Skin of body (tissue), 2 donors: Measurements from ENCODE around the gene EHF. TPM values are rescaled to one million over a fixed set of nuclear protein-coding genes. Genes with fewer than 3 reads are reported as not detected.
"Not testable (repeated sequence)": the region's sequence is repeated elsewhere in the genome, so short reads cannot be mapped to it uniquely, and the experiment has no call there.

Experiments
- DNase-seq: peaks from one replicate; lab custom pipeline; 2025; lab: John Stamatoyannopoulos, UW
- total RNA-seq: library from RNA; depleted of rRNA; stranded (reverse); fragments of >200 nt; gene quantifications from one replicate; pipeline ENCODE4 v1.2.3, GENCODE V29; 2014

The EHF gene
- total RNA-seq, 1 donor from 2014 or later: 25.9 TPM

DNA sequence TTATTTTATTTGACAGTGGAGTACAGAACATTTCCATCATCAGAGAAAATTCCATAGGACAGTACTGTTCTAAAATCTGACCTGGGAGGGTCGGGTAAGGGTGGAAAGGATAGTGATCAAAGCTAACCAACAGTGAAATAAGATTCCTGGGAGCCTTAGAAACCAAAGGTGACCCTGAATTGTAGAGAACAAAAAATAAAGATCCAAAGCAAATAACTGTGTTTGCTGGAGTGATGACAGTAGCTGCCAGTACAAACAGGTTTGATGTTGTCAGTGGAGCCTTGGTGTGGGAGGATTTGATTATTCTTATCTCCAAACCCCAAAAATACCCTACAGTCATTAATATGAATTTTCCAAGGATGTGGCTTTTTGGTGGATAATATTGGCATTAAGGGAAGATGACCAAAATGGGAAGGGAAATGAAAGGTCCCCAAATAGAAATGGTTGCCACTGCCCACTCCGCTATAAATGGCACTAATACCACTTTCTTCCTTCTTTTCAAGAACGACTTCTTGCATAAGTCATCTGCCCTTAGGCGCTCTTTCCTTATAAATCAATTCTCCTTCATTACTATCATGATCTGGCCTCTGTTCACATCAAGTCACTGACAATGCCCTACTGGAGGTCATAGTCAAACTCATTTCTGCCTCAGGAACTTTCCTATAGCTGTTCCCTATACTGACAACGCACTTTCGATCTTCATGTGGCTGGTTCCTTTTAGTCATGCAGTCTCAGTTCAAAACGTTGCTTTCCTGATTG, 44.4 kb downstream of the EHF start:
- no peak for DNase-seq

DNA sequence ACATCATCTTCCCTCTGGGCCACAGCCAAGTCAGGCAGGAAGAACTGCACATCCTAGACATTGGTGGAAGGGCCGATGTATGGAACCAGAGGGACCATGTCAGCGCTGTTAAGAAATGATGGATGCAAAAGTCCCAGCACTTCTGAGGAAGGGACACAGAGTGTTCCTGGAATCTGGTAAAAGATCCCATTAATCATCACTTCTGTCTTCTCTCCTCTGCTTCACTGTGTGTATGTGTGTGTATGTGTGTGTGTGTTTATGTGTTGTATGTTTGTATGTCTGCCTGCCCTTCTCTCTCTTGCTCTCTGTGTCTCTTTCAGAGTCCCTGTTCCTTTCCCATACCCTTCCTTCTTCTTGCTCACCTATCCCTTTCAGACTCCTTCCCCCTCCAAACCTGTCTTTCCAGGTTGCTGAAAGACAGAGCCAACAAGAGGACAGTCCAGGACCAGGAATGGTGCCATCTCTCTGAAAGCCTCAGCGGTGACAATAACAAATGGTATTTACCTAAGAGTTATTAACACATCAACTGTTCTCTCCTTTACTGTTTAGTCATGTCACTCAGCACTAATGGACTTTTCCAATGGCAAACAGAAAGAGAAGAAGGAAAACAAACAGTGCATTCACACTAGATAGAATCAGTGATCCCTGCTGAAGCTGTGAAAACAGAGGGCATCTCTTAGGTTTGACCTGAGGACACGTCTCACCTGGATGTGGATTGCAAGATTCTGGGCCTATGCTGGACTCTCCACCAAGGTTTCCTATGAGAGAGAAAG, 47.1 kb downstream of the EHF start:
- no peak for DNase-seq

DNA sequence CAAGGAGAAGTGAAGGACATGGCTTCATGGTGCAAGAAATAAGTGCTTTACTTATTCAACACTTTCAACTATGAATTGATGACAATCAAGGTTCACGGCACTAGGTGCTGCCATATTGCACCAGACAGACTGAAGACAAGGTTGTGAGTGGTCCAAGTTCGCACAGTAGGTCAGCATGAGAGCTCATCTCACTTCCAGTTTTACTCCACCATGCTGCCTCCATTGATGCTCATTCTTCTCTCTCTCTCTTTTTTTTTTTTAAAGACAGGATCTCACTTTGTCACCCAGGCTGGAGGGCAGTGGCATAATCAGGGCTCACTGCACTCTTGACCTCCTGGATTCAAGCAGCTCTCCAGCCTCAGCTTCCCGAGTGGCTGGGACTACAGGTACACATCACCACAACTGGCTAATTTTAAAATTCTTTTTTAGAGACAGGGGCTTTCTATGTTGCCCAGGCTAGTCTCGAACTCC, 47.7 kb downstream of the EHF start:
- DNase-seq: no peak

DNA sequence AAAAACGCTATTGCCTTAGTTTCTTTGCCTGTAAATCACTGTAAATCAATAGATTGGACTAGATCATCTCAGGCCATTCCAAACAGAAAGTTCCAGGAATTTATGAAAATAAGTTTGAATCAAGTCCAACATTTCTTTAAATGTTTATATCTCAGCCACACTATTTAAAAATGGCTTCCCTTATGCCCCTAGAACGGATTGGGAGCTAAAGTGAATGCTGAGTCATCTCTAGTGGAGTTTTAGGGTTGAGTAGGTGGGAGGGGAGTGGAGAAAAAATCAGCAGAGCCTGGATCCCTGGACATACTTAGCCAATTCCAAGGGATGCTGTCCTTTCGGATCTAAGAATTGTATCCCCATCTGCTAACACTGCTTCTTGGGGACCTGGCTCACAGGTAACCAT, 48.6 kb downstream of the EHF start:
- DNase-seq: no peak

DNA sequence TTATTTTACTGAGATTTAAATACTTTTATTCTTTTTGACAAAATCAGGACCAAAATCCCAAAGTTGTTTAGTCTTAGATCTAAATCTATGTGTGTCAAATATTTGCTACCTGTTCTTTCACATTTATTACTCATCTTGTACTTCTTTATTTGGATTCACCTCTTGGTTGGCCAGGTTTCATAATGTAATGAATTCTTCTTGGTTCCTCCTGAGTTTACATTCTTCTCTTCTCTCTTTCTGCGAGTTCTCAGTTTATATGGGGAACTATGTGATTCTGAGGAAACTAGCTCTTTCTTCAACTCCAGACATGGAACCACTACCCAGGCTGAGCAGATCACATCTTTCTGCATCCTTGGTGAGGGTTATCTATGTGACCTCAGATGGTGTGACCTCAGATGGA, 50.2 kb downstream of the EHF start:
- no peak for DNase-seq

DNA sequence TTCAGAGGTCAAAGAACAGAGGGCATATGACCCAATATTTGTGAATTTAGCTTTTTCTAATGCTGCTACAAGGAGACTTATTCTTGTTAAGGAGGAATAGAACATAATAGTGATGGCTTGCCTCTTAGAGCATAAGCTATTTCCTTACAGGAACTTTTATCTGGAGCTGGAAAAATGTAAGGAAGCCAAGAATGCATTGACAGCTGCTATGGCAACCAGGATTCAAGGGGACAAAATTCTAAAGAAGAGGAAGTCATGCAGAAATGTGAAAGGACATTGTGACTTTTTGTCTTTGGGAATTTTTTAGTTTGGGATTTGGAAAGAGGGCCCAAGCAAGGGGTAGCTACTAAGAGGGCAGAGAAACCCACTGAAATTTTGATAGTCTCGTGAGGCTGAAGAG, 51.1 kb downstream of the EHF start:
- DNase-seq: no peak

DNA sequence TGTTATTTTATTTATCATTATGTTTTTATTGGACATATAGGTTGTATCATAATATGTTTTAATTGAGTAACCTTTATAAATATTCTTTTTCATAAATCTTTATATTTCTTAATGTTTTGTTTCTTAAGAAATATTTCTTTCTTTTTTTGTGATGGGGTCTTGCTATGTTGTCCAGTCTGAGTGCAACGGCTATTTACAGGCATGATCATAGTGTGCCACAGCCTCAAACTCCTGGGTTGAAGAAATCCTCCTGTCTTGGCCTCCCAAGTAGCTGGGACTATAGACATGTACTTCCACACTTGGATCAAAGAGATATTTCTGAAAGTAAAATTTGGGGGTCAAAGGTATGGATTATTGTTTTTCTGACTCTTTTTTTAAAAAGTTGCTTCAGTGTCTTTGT, 53.1 kb downstream of the EHF start:
- DNase-seq: no peak

DNA sequence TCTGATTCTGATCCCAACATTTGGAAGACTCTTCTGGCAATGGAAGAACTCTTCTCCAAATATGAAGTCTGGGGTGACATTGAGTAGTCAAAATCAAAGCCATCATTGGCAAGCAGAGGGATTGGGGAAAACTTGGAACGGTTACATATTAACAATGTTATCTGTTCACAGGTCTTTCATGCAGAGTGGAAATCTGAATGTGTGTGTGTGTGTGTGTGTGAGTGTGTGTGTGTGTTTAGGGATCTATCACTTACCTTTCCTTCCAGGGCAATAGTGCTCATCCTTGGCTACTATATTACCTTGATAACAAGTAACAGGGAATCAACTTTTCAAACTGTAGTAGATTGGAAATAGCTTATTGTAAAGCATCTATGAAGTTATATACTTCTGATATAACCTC, 55.3 kb downstream of the EHF start:
- no peak for DNase-seq

DNA sequence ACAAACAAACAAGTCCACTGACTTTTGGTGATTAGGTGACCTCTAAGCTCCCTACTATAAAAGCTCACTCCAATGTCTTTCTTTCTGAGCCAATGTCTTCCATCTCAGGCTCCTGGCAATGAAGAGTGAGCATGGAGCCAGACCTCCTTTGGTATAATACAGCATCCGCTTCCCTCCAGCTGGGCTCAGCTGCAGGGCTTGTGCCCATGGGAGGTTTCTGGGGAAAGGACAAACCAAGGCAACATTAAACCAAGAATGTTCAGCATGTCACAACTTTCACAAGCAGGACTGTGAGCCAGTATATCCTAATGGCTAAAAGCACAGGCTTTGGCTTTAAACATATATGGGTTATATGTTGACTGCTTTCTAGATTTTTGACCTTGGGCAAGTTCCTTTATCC, 58.8 kb downstream of the EHF start:
- no peak for DNase-seq

DNA sequence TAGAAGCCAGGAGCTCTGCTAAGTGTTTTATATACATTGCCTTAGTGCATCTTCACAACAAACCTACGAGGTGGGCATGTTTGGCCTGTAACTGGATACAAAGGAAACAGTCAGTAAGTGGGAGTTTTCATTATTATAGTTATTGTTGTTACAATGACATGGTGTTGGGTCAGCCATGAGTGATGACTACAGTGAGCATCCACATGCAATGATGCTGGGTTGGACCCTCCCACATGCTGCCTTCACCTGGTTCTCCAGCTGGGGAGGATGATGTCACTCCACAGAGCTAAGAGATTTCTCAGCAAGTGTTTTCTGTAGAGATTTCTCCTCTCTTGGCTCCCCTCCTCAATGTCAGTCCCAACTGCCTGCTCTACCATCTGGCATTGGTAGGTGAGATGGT, 59.3 kb downstream of the EHF start:
- DNase-seq: no peak

DNA sequence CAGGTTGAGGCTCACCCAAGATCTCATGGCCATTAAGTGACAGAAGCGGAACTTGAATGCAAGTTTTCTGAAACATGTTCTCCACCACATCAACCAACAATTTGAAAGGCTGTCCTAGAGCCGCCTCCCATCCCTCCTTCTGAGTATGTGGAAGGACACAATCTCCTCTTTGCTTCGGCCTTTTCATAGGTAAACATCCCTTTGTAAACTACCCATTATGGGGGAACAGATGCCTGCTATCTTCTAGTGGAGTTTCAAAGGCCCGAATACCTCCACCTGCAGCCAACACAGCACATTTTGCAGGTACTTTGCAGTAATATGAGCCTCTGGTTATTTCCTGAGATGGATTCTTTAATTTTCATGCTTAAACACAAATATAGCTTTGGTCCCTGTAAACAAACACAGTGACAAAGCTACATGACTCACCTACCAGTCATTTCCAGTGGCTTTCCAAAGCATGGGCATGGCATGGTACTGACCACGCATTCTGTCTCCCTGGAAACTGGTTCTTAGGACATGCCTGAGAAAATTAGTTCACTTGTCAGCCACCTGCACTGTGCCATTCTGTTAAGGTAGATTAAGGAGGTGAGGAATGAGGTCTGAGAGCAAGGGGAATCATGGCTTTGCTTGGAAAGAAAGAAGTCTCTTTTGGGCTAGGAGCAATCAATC, 60.2 kb downstream of the EHF start:
- no peak for DNase-seq

DNA sequence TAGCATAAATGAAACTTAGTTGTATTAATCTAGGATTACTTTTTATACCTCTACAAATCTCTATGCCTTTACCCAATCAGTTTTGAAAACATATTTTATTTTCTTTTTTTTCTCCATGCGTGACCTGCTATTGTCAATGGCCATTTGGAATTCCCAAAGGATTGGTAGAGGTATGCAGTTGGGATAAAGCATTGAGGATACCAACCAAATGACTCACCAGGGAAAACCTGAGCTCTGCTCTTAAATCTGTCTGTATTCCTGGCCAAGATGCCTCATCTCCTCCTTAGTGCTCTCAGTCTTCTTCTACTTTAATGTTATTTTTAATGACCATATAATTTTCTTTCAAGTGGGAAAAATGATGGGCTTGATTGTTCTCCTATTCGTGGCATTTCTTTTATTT, 61.9 kb downstream of the EHF start:
- no peak for DNase-seq

DNA sequence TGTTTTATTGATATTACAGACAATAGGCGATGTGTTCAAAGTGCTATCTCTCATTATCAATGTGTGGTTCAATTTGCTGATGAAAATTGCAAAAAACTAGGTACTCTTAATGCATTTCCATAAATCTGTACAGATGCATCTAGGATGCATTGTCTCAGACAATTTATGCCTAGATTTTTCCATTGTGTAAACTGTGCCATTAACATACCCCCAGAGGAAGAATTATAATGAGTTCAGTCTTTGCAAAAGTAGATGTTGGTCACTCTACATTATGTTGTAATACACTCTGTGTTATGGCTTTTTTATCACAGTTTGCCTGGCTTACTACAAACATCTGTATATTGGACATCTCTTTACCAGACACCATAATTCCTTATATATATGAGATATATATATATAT, 62.5 kb downstream of the EHF start:
- DNase-seq: no peak

DNA sequence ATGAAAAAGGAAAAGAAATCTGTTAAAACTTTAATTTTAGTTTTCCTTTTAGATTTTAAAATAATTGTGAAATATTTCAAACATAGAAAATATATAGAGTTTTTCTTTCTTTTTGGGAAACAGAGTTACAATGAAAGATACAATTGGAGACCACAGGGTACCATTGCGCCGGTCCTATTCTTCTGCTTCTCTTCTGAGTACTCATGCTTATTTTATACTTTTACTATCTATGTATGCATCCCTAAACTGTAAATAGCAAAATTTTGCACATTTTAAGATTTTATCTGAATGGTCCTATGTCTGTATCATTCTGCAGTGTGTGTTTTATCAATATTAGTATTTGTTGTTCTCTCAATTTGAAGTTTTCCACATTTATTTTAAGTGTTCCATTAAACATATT, 65.0 kb downstream of the EHF start:
- no peak for DNase-seq

DNA sequence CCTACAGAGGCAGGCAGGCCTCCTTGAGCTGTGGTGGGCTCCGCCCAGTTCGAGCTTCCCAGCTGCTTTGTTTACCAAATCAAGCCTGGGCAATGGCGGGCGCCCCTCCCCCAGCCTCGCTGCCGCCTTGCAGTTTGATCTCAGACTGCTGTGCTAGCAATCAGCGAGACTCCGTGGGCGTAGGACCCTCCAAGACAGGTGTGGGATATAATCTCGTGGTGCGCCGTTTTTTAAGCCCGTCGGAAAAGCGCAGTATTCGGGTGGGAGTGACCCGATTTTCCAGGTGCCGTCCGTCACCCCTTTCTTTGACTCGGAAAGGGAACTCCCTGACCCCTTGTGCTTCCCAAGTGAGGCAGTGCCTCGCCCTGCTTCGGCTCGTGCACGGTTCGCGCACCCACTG, 71.4 kb downstream of the EHF start:
- DNase-seq: not testable (repeated sequence)

DNA sequence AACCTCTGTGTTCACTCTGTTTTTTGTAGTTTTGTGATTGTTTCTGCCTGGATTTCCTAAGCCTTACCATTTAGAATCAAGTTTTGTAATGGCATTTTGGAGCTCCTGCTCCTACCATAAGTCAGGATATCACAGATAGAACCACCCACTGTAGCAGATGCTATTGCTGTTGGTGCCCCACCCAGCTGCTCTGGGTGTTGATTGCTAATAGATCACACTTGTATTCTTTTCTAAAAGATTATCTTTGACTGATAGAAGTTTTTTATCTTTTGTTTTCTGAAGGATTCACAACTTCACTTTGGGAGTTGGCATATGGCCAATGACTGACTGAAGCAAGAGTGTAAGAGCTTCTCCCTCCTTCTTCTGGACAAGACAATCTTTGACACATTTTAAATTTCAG, 76.0 kb downstream of the EHF start:
- DNase-seq: no peak

DNA sequence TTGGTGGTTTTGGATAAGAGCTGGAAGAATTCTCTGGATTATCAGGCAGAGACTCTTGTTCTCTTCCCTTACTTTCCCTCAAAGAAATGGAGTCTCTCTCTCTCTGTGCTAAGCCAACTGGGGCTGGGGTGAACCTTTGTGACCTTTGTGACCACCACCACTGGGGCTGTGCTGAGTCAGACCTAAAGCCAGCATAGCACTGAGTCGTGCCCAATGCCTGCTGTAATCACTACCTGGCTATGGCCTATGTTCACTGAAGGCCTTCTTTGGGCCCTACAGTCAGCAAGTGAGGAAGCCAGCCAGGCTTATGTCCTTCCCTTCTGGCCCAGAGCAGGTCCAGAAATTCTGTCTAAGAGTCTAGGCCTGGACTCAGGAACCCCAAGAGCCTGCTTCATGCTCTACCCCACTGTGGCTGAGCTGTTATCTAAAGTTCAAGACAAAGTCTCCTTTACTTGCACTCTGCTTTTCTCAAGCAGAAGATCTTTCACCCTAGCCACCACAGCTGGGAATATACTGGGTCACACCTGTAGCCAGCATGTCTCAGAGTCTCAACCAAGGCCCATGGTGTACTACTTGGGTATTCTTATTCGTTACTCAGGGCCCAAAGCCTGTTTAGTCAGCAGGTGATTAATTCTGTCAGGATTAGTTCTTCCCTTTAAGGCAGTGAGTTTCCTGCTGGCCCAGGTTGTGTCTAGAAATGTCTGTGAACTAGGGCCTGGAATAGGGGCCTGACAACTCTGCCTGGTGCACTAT, 86.0 kb downstream of the EHF start:
- no peak for DNase-seq

DNA sequence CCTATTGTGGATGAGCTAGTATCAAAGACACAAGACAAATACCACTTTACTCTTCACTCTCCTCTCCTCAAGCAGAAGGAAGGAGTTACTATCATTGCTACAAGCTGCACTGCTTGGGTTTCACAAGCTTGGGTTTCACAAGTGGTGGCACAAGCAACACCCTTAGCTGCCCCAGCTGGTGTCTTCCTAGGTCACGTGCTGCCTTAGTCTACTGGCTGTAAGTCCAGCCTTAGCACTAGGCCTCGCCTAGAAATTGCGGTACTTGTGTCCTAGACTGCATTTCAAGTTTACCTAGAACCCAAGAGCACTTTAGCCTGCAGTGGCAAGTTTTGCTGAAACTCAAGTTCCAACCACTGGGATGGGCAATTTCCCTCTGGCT, 86.6 kb downstream of the EHF start:
- DNase-seq: no peak
